DOHH2 (cell line): ENCODE data around the gene PITPNC1.

Source experiments
- CTCF ChIP-seq: fragments of 200-600 bp; sonication (generic); IDR thresholded peaks from one replicate; pipeline ENCODE4 v1.5.1; 2014; ENCODE audit warnings: antibody characterized with exemption, mild to moderate bottlenecking, low read depth, low read length; ENCODE audit not compliant: poor library complexity, severe bottlenecking
- EZH2phosphoT487 ChIP-seq: fragments of 200-600 bp; sonication (generic); IDR thresholded peaks from 2 replicates; pipeline ENCODE4 v1.6.1; 2017; ENCODE audit warnings: borderline replicate concordance, mild to moderate bottlenecking, antibody characterized with exemption, low read length, moderate library complexity, mixed read lengths

- no peak for TF ChIP-seq CTCF
- no peak for TF ChIP-seq EZH2phosphoT487
Observed at GRCh38 chr17:67470163-67470562, 93.1 kb downstream of the PITPNC1 start.
